ENCODE results near the gene WBP2. TPM values are rescaled to one million over a fixed set of nuclear protein-coding genes. Genes with fewer than 3 reads are reported as not detected.

The WBP2 gene
- total and polyA plus RNA-seq, 2 of the 8 experiments (the other 6 are each of a cell fraction or from before 2014, with no cell fraction given), result 48.2 to 71.2 TPM

DNA sequence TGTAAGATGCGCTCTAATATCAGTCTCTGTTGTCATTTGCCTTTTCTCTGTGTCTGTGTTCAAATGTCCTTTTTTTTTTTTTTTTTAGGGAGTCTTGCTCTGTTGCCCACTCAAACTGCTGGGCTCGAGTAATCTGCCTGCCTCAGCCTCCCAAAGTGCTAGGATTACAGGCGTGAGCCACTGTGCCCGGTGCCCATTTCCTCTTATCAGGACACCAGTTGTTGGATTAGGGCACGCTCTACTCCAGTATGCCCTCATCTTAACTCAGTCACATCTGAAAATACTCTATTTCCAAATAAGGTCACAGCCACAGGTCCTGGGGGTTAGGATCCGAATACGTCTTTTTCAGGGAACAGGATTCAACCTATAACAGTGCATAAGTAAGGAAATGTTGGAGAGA is 25.1 kb upstream of the WBP2 start:
- TF ChIP-seq CREB1 (IDR thresholded peaks at IDR 0.05), result no peak
- TF ChIP-seq SAP30 (IDR thresholded peaks at IDR 0.05; ENCODE audit: insufficient read depth, insufficient replicate concordance, low read length), result no peak
- TF ChIP-seq JUN (IDR thresholded peaks at IDR 0.05; ENCODE audit: low read depth, low read length), result no peak
- no peak for TF ChIP-seq ASH2L (IDR thresholded peaks at IDR 0.05; ENCODE audit: low read length)
- TF ChIP-seq TEAD4 (IDR thresholded peaks at IDR 0.05; ENCODE audit: low read depth, low read length), result no peak
- TF ChIP-seq KDM1A (IDR thresholded peaks at IDR 0.05; ENCODE audit: borderline replicate concordance, low read length), result no peak
- TF ChIP-seq RXRA (IDR thresholded peaks at IDR 0.05; ENCODE audit: insufficient read depth, low read depth, low read length), result no peak
- H3K23me2 ChIP-seq (ENCODE audit: low read depth, low read length), result peaks cover 15% of the 10 kb centered on the region; the same call in 1 of the 2 replicates
- H3K4ac ChIP-seq (replicated peaks; ENCODE audit: insufficient read length, low read depth, low read length), result no peak overlapping the region
- peaks cover 0 to 22% (median 12%) of the 10 kb centered on the region in 4 experiments; a peak in 6 of 7 replicates for H3K4me1 ChIP-seq (replicated peaks in 1 of 4; ENCODE audit: control insufficient read depth in 3 of 4, insufficient read depth in 4 of 4, low read length in 3 of 4)
- no peak for DNase-seq (ENCODE audit: low read depth in 1 of 2, low spot score in 2 of 2)
- H4K20me1 ChIP-seq (replicated peaks in 1 of 2; ENCODE audit: control insufficient read depth in 1 of 2, insufficient read depth in 2 of 2, low read length in 2 of 2), result peaks cover 0 to 3% of the 10 kb centered on the region in 2 experiments
- ChIA-PET POLR2A (ENCODE audit: partially characterized antibody) (interaction anchor here (0.6 to 12.1 kb wide), 6 partner anchors 12 to 538 kb away, joined by 3 to 143 read pairs (median 3); partner anchors contain the start of gene TRIM65), CTCF (ENCODE audit: partially characterized antibody) (interaction anchor here (0.8 to 5.4 kb wide), 6 partner anchors 13 to 122 kb away, joined by 3 to 69 read pairs (median 6); partner anchors contain the start of gene TRIM65)
- no peak for FAIRE-seq
- no peak overlapping the region for H3K56ac ChIP-seq (replicated peaks; ENCODE audit: insufficient read length, low read depth, low read length)
- no peak overlapping the region for H4K91ac ChIP-seq (replicated peaks; ENCODE audit: insufficient read length, low read length)
- no peaks in the 10 kb centered on the region for H3K36me3 ChIP-seq (ENCODE audit: control insufficient read depth in 2 of 4, insufficient read depth in 4 of 4, low read length in 3 of 4)
- H3K18ac ChIP-seq (ENCODE audit: extremely low read depth, low read length), result no peak overlapping the region
- H3K4me3 ChIP-seq (ENCODE audit: extremely low read depth in 1 of 4, insufficient read depth in 2 of 4, low read depth in 3 of 4, low read length in 4 of 4), result no peak overlapping the region
- WGBS, 2 experiments (ENCODE audit: extremely low coverage in 1 of 2, insufficient coverage in 1 of 2, insufficient read length in 1 of 2, insufficient replicate concordance in 2 of 2, low coverage in 1 of 2, low lambda C conversion rate in 2 of 2, missing lambda C conversion rate in 1 of 2), result 90% methylated on average over 7 of the region's 7 CpGs; no CpG with 5 or more reads in 1 of the 2 experiments
- H2AK5ac ChIP-seq (ENCODE audit: low read depth, low read length), result no peak overlapping the region
- no peak overlapping the region for H3K14ac ChIP-seq (ENCODE audit: insufficient read length)
- no peaks in the 10 kb centered on the region for H3K9me3 ChIP-seq (ENCODE audit: insufficient read depth in 2 of 2, low read depth in 1 of 2, low read length in 1 of 2)
- H4K8ac ChIP-seq (ENCODE audit: extremely low read depth, insufficient read depth, low read length), result no peak overlapping the region
- H2BK5ac ChIP-seq (ENCODE audit: low read depth, low read length), result no peak overlapping the region
- H3K9ac ChIP-seq (replicated peaks in 1 of 4; ENCODE audit: extremely low read depth in 1 of 4, low read depth in 3 of 4, low read length in 3 of 4), result no peak overlapping the region
- no peak overlapping the region for H3K27ac ChIP-seq (ENCODE audit: low read depth, low read length)
- no peak overlapping the region for H2BK120ac ChIP-seq (replicated peaks; ENCODE audit: low read depth, low read length)
- no peaks in the 10 kb centered on the region for H3K79me2 ChIP-seq (ENCODE audit: control insufficient read depth in 1 of 2, insufficient read depth in 2 of 2, low read length in 2 of 2)
- H2BK15ac ChIP-seq (ENCODE audit: low read length), result no peak overlapping the region
- no peak overlapping the region for H2BK20ac ChIP-seq (ENCODE audit: low read length)
- no peak overlapping the region for H3K4me2 ChIP-seq (ENCODE audit: insufficient read depth in 1 of 2, low read depth in 2 of 2, low read length in 2 of 2)
- H2BK12ac ChIP-seq (ENCODE audit: low read depth, low read length), result no peak overlapping the region
- no peaks in the 10 kb centered on the region for H3K79me1 ChIP-seq (ENCODE audit: low read depth, low read length)
- no peak overlapping the region for H3K23ac ChIP-seq (ENCODE audit: insufficient read length)
- H4K5ac ChIP-seq (ENCODE audit: insufficient read length, low read depth, low read length), result no peak overlapping the region
- peaks cover 10 to 31% (median 24%) of the 10 kb centered on the region in 4 experiments for H3K27me3 ChIP-seq (replicated peaks in 1 of 4; ENCODE audit: control insufficient read depth in 3 of 4, extremely low read depth in 1 of 4, insufficient read depth in 3 of 4, low read length in 3 of 4)
- H2AFZ ChIP-seq (ENCODE audit: low read length), result no peak overlapping the region
